Spleen (tissue), 11 donors: ENCODE data around the gene VSIG10L2. TPM values are rescaled to one million over a fixed set of nuclear protein-coding genes. Genes with fewer than 3 reads are reported as not detected.

Experiments
- DNase-seq: peaks from one replicate; pipeline ENCODE4 v3.0.0-alpha.2; 2020
- H3K27ac ChIP-seq, 8 donors: fragments of 200-600 bp; sonication (generic) in 7 of 8; 1 replicate in 4 of 8; 2 replicates in 4 of 8; pipeline versions ENCODE4 v1.5.0 to v1.8.0; 2016 to 2021; ENCODE audit warnings: inconsistent platforms in 4 of 8, mild to moderate bottlenecking in 4 of 8, moderate library complexity in 1 of 8
- H3K27me3 ChIP-seq, 7 donors: fragments of 200-600 bp; sonication (generic) in 6 of 7; replicated peaks in 1 of 7; 1 replicate in 4 of 7; 2 replicates in 3 of 7; pipeline versions ENCODE4 v1.5.0 to v1.8.0; 2016 to 2021; ENCODE audit warnings: inconsistent platforms in 3 of 7, mild to moderate bottlenecking in 1 of 7
- H3K36me3 ChIP-seq, 6 donors: fragments of 200-600 bp; sonication (generic) in 5 of 6; 1 replicate in 4 of 6; 2 replicates in 2 of 6; pipeline versions ENCODE4 v1.5.0 to v1.8.0; 2016 to 2021; ENCODE audit warnings: inconsistent platforms in 2 of 6
- H3K4me1 ChIP-seq, 6 donors: fragments of 200-600 bp; sonication (generic) in 5 of 6; 1 replicate in 3 of 6; 2 replicates in 3 of 6; pipeline versions ENCODE4 v1.5.0 to v1.8.0; 2016 to 2021; ENCODE audit warnings: inconsistent platforms in 3 of 6
- H3K4me3 ChIP-seq, 8 donors: fragments of 200-600 bp; sonication (generic) in 7 of 8; 1 replicate in 4 of 8; 2 replicates in 4 of 8; pipeline versions ENCODE4 v1.5.0 to v1.8.0; 2016 to 2021; ENCODE audit warnings: inconsistent platforms in 4 of 8, mild to moderate bottlenecking in 4 of 8, moderate library complexity in 2 of 8
- H3K9me3 ChIP-seq, 8 donors: fragments of 200-600 bp; sonication (generic) in 7 of 8; 1 replicate in 4 of 8; 2 replicates in 4 of 8; pipeline versions ENCODE4 v1.5.0 to v1.8.0; 2016 to 2021; ENCODE audit warnings: inconsistent platforms in 4 of 8
- CTCF ChIP-seq, 11 experiments: fragments of 200-600 bp in 7 of 11; fragments of 450-650 bp in 4 of 11; sonication (generic) in 4 of 11; IDR thresholded peaks in 8 of 11; conservative IDR thresholded peaks in 3 of 11; 1 replicate in 7 of 11; 2 replicates in 4 of 11; pipeline versions ENCODE4 v1.4.0 to v1.8.0; 2016 to 2021; ENCODE audit warnings: antibody characterized with exemption in 11 of 11, inconsistent platforms in 4 of 11, mild to moderate bottlenecking in 1 of 11
- POLR2A ChIP-seq, 3 donors: fragments of 450-650 bp; IDR thresholded peaks; one replicate each; pipeline ENCODE4 v1.5.1; 2017; ENCODE audit warnings: antibody characterized with exemption in 3 of 3, mild to moderate bottlenecking in 1 of 3
- POLR2AphosphoS5 ChIP-seq, 3 donors: sonication (generic); formaldehyde crosslinking; IDR thresholded peaks; one replicate each; pipeline ENCODE4 v1.5.1; 2017; ENCODE audit warnings: antibody characterized with exemption in 3 of 3
- WGBS, 5 donors: extraction: QIAGEN DNeasy Blood & Tissue Kit in 3 of 5; methylation state at CpG; one replicate each; pipeline versions ENCODE4 v1.1.5 to v1.1.7; 2013 to 2018; 5-methylcytosine and 5-hydroxymethylcytosine counted together
- intact Hi-C: fragments of 100-400 bp; cut with DNase I; formaldehyde crosslinking; loops from one replicate; pipeline ENCODE4 v1.15.0; 2023; ENCODE audit warnings: low total_unique reads
- polyA plus RNA-seq, 3 donors: library from polyadenylated mRNA; stranded (reverse); fragments of 200-250 nt; gene quantifications; one replicate each; pipeline ENCODE4 v1.2.1, GENCODE V29; 2013
- total RNA-seq, 7 donors: library from RNA; depleted of rRNA in 3 of 7; stranded (reverse); fragments of >200 nt in 3 of 7; fragmentation: NEBNext Ultra II Directional in 4 of 7; extraction: Animal tissue kit (Norgen Biotek cat#: 25700) in 4 of 7; gene quantifications; one replicate each; pipeline versions ENCODE4 v1.1.0 to v1.2.1, GENCODE V29; 2016 to 2021
- donor health status: healthy with polysubstance abuse.
- donor health status: DM: no; HTN: no; CAD: no; lungs with moderate emphysema.
- donor health status: DM: no; HTN: no; CAD: no.
- donor health status: Bipolar disorder and iron deficiency.
- donor health status: healthy.
- donor health status: DM: no; HTN: no; CAD: no.
- donor health status: DM: yes; HTN: yes; CAD: no.

VSIG10L2 gene
- total and polyA plus RNA-seq, 10 donors, result 1.2 to 7.1 (median 3.1) TPM; not detected in 1

GRCh38 chr11:125959511-125959910 is 13.7 kb downstream of the VSIG10L2 start:
- intact Hi-C loops, result no loop called here
- Histone ChIP-seq H3K9me3 (peaks cover 0 to 24% (median 14%) of the 10 kb centered on the region in 8 donors), H3K4me1 (no peaks in the 10 kb centered on the region), H3K27me3 (peaks cover 0 to 1% (median 0%) of the 10 kb centered on the region in 7 donors), H3K27ac (no peak overlapping the region), H3K4me3 (no peak overlapping the region), H3K36me3 (no peaks in the 10 kb centered on the region)
- WGBS, 5 donors, result 85 to 95% (median 90%) methylated on average over 6 of the region's 6 CpGs
- no peak for DNase-seq
- TF ChIP-seq POLR2A (IDR thresholded peaks at IDR 0.05), result no peak
- TF ChIP-seq CTCF (IDR thresholded peaks at IDR 0.05 in 8 of 11, conservative IDR thresholded peaks at IDR 0.05 in 3 of 11), result no peak
- TF ChIP-seq POLR2AphosphoS5 (IDR thresholded peaks at IDR 0.05), result no peak

- H3K4me3 ChIP-seq, result no peak overlapping the region
- H3K4me1 ChIP-seq, result no peaks in the 10 kb centered on the region
- intact Hi-C loops, result no loop called here
- 82 to 93% (median 88%) methylated on average over 10 of the region's 10 CpGs for WGBS, 5 donors
- no peaks in the 10 kb centered on the region for H3K36me3 ChIP-seq
- no peak overlapping the region for H3K27ac ChIP-seq
- H3K27me3 ChIP-seq, result peaks cover 0 to 1% (median 0%) of the 10 kb centered on the region in 7 donors
- TF ChIP-seq POLR2AphosphoS5 (IDR thresholded peaks at IDR 0.05) (no peak), CTCF (IDR thresholded peaks at IDR 0.05 in 8 of 11, conservative IDR thresholded peaks at IDR 0.05 in 3 of 11) (no peak), POLR2A (IDR thresholded peaks at IDR 0.05) (no peak)
- DNase-seq, result no peak
- peaks cover 0 to 24% (median 14%) of the 10 kb centered on the region in 8 donors for H3K9me3 ChIP-seq
Measured at GRCh38 chr11:125959931-125960330, 14.1 kb downstream of the VSIG10L2 start.

- Histone ChIP-seq H3K4me1 (no peaks in the 10 kb centered on the region), H3K27me3 (peaks cover 0 to 6% (median 0%) of the 10 kb centered on the region in 7 donors), H3K4me3 (no peak overlapping the region), H3K36me3 (no peaks in the 10 kb centered on the region), H3K27ac (no peak overlapping the region), H3K9me3 (peaks cover 0 to 24% (median 14%) of the 10 kb centered on the region in 8 donors)
- WGBS, 5 donors, result 78 to 88% (median 82%) methylated on average over 6 of the region's 6 CpGs
- intact Hi-C loops, result no loop called here
- DNase-seq, result no peak
- no peak for TF ChIP-seq POLR2AphosphoS5 (IDR thresholded peaks at IDR 0.05)
Measured at GRCh38 chr11:125960771-125961170, 14.9 kb downstream of the VSIG10L2 start.

- Histone ChIP-seq H3K4me3 (no peak overlapping the region), H3K27ac (no peak overlapping the region), H3K9me3 (peaks cover 0 to 14% (median 9%) of the 10 kb centered on the region in 8 donors), H3K27me3 (peaks cover 0 to 12% (median 0%) of the 10 kb centered on the region in 7 donors), H3K36me3 (no peaks in the 10 kb centered on the region), H3K4me1 (no peaks in the 10 kb centered on the region)
- no peak for DNase-seq
- intact Hi-C loops, result no loop called here
- 89 to 96% (median 93%) methylated on average over 4 of the region's 4 CpGs for WGBS, 5 donors
- TF ChIP-seq CTCF (IDR thresholded peaks at IDR 0.05 in 8 of 11, conservative IDR thresholded peaks at IDR 0.05 in 3 of 11), result no peak
- no peak for TF ChIP-seq POLR2A (IDR thresholded peaks at IDR 0.05)
- no peak for TF ChIP-seq POLR2AphosphoS5 (IDR thresholded peaks at IDR 0.05)
Measured at GRCh38 chr11:125967515-125967914, 21.7 kb downstream of the VSIG10L2 start.

- H3K4me3 ChIP-seq, result no peak overlapping the region
- no peak for DNase-seq
- H3K27ac ChIP-seq, result no peak overlapping the region
- TF ChIP-seq POLR2A (IDR thresholded peaks at IDR 0.05) (no peak), CTCF (IDR thresholded peaks at IDR 0.05 in 8 of 11, conservative IDR thresholded peaks at IDR 0.05 in 3 of 11) (no peak), POLR2AphosphoS5 (IDR thresholded peaks at IDR 0.05) (no peak)
- H3K9me3 ChIP-seq, result peaks cover 0 to 6% (median under 1%) of the 10 kb centered on the region in 8 donors
- intact Hi-C loops, result no loop called here
- no peaks in the 10 kb centered on the region for H3K4me1 ChIP-seq
- peaks cover 0 to 12% (median 0%) of the 10 kb centered on the region in 7 donors for H3K27me3 ChIP-seq
- H3K36me3 ChIP-seq, result no peaks in the 10 kb centered on the region
- 32 to 47% (median 40%) methylated on average over 7 of the region's 7 CpGs for WGBS, 5 donors
Measured at GRCh38 chr11:125968354-125968753, 22.5 kb downstream of the VSIG10L2 start.
